CD4-positive, alpha-beta T cell treated with Interleukin-1 beta for 1 hour (primary cell): ENCODE results near the gene VPS37C.
"Not testable (repeated sequence)": the region's sequence is repeated elsewhere in the genome, so short reads cannot be mapped to it uniquely, and the experiment has no call there.

ENCODE experiments used
- DNase-seq, 2 donors: peaks; one replicate each; pipeline ENCODE4 v3.0.0-alpha.2; 2020 to 2022

Gene VPS37C

GRCh38 chr11:61174273-61174672 is 13.0 kb upstream of the VPS37C start:
- DNase-seq, result no peak

GRCh38 chr11:61173456-61173855 is 12.2 kb upstream of the VPS37C start:
- DNase-seq, result no peak

- DNase-seq, result no peak
Measured at GRCh38 chr11:61172888-61173287, 11.7 kb upstream of the VPS37C start.

GRCh38 chr11:61172356-61172755 is 11.1 kb upstream of the VPS37C start:
- DNase-seq, result no peak

DNA sequence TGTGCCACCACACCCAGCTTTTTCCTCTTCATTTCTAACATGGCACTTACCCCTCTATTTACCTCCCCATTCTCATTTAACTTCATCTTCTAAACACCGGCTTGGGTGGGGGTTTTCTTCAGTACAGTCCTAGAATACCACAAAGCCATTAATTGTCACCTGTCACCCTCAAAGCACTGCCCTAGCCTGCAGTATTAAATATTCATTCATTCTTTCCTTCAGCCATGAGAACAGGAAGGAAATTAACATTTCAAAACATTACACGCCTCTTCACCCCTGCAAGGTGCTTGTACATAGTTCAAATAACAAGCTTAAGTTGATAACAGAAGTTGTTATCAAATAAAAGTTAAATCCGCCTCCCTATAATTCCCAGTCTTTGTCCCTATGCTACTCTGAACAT is 10.7 kb upstream of the VPS37C start:
- DNase-seq, result no peak

GRCh38 chr11:61170566-61170965 is 9.3 kb upstream of the VPS37C start:
- no peak for DNase-seq

DNA sequence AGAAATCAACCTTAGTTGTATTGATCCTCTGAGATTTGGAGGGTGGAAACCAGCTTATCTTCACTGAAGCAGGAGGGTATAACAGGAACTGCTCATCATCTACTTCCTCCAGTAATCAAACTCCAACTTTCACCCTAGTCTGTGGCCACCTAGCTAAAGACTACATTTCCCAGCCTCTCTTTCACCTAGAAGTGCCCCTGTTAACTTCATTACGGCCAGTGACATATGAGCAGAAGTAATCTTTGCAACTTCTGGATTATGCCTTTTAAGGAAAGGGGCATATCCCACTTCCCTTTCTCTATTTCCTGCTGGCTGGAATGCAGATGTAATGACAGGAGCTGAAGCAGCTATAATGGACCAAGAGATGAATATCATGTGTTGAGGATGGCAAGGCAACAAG is 7.6 kb upstream of the VPS37C start:
- no peak for DNase-seq

DNA sequence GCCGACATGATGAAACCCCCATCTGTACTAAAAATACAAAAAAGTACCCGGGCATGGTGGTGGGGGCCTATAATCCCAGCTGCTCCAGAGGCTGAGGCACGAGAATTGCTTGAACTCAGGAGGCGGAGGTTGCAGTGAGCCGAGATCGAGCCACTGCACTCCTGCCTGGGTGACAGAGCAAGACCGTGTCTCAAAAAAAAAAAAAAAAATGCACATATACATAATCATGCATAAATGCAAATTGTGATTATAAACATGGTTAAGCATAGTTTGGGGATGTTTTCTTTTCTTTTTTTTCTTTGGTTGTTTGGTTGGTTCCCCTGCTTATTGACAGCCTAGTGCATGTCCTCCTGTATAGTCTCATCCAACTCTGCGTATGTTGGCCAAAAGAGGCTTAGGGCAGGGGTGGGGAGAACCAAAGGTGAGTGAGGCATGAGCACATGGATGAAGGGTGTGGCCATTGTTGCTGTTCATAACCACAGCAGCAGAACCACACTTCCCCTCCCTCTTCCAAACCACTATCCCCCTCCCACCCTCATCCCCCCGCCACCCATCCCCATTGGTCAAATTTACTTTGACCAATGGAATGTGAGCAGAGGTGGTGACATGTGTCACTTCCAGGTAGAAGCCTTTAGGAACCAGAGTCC is 6.9 kb upstream of the VPS37C start:
- no peak for DNase-seq

DNA sequence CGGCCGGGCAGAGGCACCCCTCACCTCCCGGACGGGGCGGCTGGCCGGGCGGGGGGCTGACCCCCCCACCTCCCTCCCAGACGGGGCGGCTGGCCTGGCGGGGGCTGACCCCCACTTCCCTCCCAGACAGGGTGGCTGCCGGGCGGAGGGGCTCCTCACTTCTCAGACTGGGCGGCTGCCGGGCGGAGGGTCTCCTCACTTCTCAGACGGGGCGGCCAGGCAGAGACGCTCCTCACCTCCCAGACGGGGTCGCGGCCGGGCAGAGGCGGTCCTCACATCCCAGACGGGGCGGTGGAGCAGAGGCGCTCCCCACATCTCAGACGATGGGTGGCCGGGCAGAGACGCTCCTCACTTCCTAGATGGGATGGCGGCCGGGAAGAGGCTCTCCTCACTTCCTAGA is 5.1 kb upstream of the VPS37C start:
- not testable (repeated sequence) for DNase-seq

GRCh38 chr11:61165785-61166184 is 4.6 kb upstream of the VPS37C start:
- DNase-seq, result not testable (repeated sequence)

DNA sequence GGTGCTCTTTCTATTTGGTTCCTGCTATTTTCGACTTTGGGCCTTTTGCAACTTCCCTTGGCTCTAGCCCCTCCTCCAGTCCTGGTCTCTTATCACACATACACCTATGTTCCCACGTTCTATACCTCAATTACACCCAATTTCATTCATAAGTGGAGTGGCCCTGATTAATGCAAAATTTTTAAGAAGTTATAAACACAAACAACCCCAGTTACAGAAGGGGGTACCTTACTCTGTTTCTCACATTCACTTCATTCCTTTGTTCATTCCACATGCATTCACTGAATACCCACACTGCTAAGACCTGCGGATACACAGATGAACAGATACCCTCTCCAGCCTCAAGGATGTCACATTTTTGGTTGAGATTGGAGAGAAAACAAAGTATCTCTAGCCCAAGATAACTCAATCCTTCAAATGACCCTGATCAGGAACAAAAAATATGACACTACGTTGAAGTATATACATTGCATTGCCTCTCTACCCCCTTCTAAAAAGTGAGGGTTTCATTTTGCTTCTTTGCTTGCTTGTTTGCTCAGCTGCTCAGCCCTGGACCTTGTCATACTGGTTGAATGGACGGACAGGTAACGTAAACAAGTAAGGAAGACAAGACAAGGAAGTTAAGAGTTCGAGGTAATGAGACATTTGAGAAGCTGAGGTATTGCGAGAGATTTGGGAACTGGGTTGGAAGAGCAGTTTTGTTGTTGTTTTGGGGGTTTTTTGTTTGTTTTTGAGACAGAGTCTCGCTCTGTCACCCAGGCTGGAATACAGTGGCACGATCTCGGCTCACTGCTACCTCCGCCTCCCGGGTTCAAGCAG is 3.6 kb upstream of the VPS37C start:
- no peak for DNase-seq

GRCh38 chr11:61163714-61164605 is 2.7 kb upstream of the VPS37C start:
- DNase-seq, result peak in 1 of 2 donors; percentile 68

DNA sequence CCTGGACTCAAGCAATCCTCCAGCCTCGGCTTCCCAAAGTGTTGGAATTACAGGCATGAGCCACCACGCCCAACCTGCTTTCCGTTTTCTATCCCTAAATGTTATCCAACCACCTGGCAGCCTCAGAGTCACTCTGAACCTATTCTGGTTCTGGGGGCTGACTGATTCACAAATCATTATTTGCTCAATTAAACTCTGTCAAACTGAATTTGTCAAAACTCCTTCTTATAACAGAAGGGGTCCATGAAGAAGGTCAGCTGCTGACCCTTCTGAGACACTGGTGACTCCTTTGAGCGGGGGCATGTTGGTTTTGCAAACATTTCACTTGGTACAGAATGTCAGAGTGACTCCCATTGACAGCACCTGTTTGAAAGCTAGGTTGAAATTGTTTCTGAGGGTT is 1.8 kb upstream of the VPS37C start:
- no peak for DNase-seq

DNA sequence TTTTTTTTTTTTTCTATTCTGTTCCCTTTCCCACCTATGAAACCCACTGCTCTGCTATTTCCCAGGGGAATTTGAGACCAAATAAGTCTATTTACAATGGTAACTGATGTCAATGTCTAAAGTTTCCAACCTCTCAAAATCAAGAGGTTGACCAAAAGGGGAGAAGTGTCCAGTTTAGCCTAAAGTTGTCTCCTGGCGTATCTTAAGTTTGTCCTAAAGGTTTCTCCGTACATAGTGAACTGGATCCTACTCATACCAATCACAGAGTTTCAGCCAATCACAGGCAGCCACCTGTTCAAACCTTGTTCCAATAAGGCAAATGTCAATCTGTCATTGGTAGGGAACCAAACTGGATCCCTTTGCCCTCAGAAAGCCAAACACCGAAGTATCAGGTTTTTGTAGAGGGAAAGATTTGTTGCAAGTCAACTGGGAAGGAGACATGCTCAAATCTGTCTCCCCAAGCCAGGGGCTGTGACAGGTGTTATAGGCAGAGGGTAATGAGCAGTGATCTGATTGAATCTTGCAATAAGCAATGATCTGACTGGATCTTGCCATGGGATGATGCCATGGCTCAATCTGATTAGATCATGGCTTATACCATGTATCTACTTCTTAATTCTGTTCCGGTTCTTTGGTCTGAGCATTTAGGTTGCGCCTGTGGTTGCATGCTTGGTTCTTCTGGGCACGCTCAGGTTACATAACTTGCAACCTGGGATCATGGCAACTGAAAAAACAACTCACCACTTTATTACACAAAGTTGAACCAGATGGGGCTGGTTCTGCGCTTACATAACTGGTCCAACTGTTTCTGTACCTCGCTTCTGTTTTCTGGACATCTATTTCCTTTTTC is 1.1 kb upstream of the VPS37C start:
- DNase-seq, result peak; percentile 7 to 75

- peak in 1 of 2 donors; percentile 4 for DNase-seq
Measured at GRCh38 chr11:61160487-61161189, 588 bp downstream of the VPS37C start.

DNA sequence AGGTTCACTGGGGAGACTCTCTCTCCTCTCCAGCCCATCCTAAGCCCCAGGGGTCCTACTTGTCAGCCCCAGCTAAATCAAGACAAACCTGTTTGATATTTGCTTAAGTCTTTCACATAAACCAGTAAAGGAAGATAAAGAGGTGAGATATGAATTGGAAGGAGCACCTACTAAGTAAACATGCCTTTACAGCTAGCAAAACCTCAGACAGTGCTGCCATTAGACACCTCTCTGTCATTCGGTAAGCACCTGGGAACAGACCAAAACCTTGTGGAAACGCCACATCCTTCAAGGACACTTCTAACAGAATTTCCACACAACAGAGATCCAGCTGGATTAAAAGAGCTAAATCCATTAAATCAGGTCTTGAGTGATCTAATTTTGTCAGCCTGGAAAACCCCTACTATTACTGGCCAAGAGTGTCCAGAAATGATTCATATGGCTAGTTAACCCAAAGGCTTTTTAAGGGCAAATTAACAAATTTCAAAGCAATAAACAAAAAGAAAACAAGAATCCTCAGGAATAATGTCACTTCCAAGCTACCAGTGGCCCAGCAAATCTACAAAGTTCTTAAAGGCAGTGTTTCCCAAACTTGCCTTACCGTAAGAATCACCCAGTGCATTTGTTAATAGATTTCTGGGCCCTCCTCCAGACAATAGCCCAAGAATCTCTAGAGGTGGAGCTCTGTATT is 2.4 kb downstream of the VPS37C start:
- DNase-seq, result no peak

DNA sequence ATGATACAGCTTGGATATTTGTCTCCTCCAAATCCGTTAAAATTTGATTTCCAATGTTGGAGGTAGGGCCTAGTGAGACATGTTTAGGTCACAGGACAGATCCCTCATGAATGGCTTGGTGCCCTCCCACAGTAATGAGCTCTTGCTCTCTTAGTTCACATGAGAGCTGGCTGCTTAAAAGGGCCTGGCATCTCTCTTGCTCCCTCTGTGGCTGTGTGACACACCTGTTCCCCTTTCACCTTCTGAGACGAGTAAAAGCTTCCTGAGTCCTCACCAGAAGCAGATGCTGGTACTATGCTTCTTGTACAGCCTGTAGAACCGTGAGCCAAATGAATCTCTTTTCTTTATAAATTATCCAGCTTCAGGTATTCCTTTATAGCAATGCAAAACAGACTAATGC is 3.5 kb downstream of the VPS37C start:
- DNase-seq, result no peak

- no peak for DNase-seq
Measured at GRCh38 chr11:61155741-61156140, 5.5 kb downstream of the VPS37C start.

DNA sequence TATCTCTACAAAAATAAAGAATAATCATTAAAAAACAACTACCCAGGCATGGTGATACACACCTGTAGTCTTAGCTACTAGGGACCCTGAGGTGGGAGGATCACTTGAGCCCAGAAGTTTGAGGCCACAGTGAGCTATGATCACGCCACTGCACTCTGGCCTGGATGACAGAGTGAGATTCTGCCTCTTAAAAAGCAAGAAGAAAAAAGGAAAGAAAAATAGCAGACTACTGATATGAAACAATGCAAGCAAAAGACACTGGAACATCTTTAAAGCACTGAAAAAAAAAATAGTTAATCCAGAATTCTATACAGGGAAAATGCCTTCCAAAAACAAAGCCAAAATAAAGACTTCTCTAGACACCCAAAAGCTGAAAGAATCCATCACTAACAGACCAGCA is 5.9 kb downstream of the VPS37C start:
- no peak for DNase-seq

DNA sequence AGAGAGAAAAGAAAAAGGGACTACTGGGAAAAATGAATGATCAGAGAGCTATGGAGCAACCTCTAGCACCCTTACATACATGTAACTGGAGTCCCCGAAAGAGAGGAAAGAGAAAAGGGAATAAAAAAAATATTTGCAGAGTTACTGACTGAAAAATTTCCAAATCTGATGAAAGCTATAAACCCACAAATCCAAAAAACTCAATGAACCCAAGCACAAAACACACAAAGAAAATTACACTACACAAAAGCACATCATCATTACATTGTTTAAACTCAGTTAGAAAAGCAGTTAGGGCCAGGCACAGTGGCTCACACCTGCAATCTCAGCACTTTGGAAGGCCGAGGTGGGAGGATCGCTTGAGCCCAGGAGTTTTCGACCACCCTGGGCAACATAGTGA is 6.7 kb downstream of the VPS37C start:
- DNase-seq, result no peak

DNA sequence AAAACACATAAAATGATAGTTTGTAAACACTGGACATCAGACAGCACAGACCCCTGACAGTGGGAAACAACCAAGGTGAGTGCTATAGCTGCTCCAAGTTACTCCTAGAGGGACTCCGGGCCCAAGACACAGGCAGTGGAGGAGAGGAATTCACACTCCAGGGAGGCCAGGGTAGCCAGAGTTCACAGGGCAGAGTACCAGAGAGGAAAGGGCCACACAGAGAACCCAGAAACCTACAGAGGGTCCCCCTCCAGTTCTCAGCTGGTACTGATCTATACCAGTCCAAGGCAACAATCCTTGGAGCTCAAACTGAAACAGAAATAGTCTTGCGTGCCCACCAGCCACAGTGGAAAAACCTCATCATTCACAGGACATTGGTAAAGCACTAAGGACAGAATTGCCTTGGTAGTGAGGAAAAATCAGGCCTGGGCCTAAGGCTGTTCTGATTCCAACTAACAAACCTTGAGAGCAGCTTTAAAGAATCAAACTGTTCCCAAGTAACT is 7.6 kb downstream of the VPS37C start:
- no peak for DNase-seq
